Stimulated activated CD4-positive, alpha-beta T cell treated with anti-CD3 and anti-CD28 coated beads, Interleukin-12 subunit alpha, Interleukin-12 subunit beta, amount 100 ng/mL, for 48 hours (primary cell): ENCODE data around the gene ACAP3.
"Not testable (repeated sequence)": the region's sequence is repeated elsewhere in the genome, so short reads cannot be mapped to it uniquely, and the experiment has no call there.

ENCODE experiments used
- DNase-seq, 3 donors: peaks; one replicate each; pipeline ENCODE4 v3.0.0-alpha.2; 2020; ENCODE audit warnings: low read depth in 2 of 3, low spot score in 1 of 3

ACAP3 gene

DNA sequence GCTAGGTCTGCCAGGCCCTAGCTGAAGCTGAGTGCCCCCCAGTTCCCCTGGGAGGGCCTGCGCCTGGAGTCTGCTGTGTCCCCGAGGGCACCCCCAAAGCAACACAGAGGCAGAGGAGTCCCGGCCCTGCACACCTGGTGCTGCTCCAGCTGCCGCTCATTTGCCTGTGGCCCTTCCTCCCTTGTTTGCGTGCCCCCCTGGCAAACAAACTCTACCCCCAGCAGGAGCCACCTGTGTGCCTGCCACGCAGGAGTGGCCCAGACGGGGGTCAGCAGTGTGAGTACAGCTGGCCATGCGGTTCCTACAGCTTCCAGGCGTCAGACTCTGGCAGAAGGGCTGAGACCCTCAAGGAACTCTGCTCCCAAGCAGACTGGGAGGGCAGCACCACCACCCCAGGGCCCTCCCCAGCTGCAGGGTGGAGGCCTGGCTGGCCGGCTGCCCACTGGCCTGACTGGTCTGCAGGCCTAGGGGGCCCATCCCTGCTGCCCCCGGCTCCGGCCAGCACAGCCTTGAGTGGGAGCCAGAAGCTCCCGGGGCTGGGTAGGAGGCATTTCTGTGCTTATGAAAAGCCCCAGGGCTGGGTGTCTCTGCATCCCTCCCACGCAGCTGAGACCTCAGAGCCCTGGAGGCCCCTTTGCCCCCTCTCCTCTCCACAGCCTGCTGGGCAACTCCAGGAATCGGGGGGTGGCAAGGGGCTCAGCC, 22.8 kb upstream of the ACAP3 start:
- DNase-seq = no peak

GRCh38 chr1:1329304-1330210, 21.8 kb upstream of the ACAP3 start:
- no peak for DNase-seq

DNA sequence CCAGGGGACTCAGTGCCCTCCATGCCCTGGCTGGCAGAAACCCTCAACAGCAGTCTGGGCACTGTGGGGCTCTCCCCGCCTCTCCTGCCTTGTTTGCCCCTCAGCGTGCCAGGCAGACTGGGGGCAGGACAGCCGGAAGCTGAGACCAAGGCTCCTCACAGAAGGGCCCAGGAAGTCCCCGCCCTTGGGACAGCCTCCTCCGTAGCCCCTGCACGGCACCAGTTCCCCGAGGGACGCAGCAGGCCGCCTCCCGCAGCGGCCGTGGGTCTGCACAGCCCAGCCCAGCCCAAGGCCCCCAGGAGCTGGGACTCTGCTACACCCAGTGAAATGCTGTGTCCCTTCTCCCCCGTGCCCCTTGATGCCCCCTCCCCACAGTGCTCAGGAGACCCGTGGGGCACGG, 20.5 kb upstream of the ACAP3 start:
- no peak for DNase-seq

- no peak for DNase-seq
Observed at GRCh38 chr1:1327291-1327690, 19.6 kb upstream of the ACAP3 start.

- DNase-seq = no peak
Observed at GRCh38 chr1:1326075-1326605, 18.4 kb upstream of the ACAP3 start.

GRCh38 chr1:1325288-1326074, 17.8 kb upstream of the ACAP3 start:
- no peak for DNase-seq

DNA sequence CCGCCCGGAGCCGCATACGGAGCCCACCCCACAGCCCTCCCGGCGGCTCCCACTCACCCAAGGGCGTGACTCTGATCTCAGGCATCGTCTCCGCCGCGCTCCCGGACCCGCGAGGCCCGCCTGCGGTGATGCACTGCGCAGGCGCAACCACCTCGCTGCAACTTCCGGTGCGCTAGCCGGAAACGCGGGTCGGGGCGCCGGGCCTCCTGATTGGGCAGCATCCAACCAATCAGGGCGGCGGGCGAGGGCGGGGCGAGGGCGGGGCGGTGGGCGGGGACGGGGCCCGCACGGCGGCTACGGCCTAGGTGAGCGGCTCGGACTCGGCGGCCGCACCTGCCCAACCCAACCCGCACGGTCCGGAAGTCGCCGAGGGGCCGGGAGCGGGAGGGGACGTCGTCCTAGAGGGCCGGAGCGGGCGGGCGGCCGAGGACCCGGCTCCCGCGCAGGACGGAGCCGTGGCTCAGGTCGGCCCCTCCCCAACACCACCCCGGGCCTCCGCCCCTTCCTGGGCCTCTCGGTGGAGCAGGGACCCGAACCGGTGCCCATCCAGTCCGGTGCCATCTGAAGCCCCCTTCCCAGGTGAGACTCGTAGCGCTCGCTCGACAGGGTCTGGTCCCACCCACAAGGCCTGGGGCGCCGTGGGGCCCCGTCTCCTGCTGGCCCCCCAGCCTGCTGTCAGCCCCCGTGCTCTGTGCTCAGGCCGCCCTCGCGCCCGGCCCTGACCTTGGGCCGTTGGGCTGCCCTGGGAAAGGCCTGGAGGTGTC, 17.0 kb upstream of the ACAP3 start, which contains the start of the genes CPTP and INTS11:
CPTP (plus strand) TSS at position 279 of the 764 bp plus-strand sequence. CDS start 2,109 bp downstream, outside the sequence.
INTS11 (minus strand) TSS at position 137 of the 764 bp plus-strand sequence; CDS start at position 85, 52 bp downstream.
- DNase-seq = peak; percentile 90 to 94 (median 93)

- no peak for DNase-seq
Observed at GRCh38 chr1:1324084-1324523, 16.4 kb upstream of the ACAP3 start.

DNA sequence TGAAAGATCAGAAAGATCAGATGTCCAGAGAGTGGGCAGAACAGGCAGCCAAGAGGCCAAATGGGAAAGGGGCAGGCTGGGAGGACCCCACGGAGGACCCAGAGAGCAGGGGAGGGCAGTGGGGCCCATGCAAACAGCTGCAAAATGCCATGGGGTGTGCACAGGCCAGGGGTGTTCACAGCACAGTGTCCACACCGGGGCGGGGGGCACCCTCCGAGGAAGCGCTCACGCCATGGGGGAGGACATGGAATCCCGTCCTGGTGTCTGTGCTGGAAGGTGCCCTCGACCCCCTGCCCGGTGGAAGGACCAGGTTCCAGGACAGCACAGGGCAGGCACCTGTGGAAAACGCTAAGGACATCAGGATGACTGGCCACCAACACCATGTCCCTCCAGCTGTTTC, 15.2 kb upstream of the ACAP3 start:
- no peak for DNase-seq

DNA sequence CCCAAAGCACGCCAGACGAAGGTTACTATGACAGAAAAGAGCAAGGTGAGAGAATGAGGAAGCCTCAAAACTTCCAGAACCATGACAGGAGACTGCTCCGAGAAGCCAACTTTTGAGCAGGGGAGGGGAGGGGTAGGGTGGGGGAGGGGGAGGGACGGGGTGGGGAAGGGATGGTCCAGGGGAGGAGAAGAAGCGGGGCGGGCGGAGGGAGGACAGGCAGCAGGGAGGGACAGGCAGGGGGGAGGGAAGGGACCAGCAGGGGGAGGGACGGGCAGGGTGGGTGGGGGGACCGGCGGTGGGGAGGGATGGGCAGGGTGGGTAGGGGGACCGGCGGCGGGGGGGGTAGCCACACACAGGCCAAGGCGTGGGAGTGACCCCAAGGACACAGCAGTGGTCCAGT, 14.7 kb upstream of the ACAP3 start:
- DNase-seq = no peak

GRCh38 chr1:1321477-1321876, 13.7 kb upstream of the ACAP3 start:
- DNase-seq = no peak

GRCh38 chr1:1320666-1321448, 13.1 kb upstream of the ACAP3 start:
- no peak for DNase-seq

DNA sequence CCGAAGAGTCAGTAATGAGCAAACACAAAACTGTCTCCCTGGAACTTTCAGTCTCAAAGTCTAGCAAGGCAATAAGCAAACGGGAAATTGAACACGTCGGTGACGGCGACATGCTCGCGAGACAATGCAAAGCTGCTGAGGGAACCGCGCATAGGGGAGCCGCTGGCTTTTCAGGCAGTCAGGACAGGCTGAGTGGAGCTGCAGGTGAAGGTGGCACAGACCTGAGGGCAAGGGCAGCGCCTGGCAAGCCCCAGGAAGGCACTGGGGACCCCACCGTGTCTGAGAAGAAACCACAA, 11.9 kb upstream of the ACAP3 start:
- DNase-seq = no peak

GRCh38 chr1:1318777-1319645, 11.3 kb upstream of the ACAP3 start:
- no peak for DNase-seq

DNA sequence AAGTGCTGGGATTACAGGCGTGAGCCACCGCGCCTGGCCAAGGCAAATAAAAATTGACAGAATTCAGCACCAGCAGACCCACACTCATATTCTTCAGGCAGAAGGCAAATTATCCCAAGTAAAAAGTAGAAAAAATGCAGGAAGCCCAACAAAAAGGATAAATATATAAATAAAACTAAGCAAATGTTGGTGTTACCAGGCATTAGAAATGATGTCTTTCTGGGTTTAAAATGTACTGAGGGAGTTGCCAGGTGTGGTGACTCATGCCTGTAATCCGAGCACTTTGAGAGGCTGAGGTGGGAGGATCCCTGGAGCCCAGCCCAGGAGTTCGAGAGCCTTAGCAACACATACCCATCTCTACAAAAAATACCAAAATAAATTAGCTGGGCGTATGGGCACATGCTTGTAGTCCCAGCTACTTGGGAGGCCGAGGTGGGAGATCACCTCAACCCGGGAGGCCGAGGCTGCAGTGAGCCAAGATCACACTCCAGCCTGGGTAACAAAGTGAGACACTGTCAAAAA, 10.5 kb upstream of the ACAP3 start:
- DNase-seq = no peak

DNA sequence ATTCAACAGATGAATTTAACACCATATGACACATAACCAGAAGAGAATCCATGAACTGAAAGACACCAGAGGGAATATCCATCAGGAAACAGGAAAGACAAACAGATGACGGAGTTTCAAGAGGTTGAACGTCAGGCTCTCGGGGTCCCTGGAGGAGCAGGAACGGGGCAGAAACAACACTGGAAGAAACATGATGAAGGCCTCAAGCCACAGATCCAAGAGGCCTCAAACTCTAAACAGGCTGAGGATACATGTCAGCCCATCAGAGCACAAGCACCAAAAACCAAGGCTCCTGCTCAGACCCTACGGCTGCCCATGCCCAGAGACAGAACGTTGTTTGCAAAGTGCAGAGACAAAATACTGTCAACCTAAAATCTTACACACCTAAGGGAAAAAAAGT, 9.7 kb upstream of the ACAP3 start:
- no peak for DNase-seq

DNA sequence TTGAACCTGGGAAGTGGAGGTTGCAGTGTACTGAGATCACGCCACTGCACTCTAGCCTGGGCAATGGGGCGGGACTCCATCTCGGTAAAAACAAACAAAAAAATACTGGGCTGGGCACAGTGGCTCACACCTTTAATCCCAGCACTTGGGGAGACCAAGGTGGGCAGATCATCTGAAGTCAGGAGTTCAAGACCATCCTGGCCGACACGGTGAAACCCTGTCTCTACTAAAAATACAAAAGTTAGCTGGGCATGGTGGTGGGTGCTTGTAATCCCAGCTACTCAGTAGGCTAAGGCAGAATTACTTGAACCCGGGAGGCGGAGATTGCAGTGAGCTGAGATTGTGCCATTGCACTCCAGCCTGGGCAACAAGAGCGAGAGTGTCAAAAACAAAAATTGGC, 8.5 kb upstream of the ACAP3 start:
- not testable (repeated sequence) for DNase-seq

DNA sequence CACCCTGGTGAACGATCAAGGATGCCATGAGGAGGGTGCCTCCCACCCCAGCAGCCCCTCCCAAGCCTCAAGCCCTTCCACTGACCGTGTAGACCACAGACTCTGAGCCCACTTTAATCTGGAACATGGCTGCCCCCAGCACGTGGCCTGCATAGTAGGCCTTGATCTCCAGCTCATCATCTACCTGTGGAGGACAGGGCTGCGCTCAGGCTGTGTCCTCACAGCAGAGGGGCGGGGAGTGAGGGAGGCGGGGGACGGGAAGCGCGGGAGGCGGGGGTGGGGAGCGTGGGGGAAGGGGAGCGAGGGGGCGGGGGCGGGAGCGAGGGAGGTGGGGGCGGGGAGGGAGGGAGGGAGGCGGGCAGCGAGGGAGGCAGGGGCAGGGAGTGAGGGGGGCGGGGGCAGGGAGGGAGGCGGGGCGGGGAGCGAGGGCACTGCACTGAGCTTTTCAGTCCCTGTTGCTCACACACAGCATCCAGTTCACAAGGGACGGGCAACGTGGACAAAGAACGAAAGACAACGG, 7.8 kb upstream of the ACAP3 start:
- DNase-seq = no peak
